HG03064 (cell line): ENCODE data around the gene MEGF9.
A peak's percentile ranks its signal among the peaks of the same experiment; 100 is the strongest.

ENCODE experiments used
- ATAC-seq: cut with Tn5 transposase; IDR thresholded peaks from one replicate; pipeline ENCODE4 v1.9.1; 2021; ENCODE audit warnings: low read depth; ENCODE audit not compliant: unreplicated experiment

The MEGF9 gene

DNA sequence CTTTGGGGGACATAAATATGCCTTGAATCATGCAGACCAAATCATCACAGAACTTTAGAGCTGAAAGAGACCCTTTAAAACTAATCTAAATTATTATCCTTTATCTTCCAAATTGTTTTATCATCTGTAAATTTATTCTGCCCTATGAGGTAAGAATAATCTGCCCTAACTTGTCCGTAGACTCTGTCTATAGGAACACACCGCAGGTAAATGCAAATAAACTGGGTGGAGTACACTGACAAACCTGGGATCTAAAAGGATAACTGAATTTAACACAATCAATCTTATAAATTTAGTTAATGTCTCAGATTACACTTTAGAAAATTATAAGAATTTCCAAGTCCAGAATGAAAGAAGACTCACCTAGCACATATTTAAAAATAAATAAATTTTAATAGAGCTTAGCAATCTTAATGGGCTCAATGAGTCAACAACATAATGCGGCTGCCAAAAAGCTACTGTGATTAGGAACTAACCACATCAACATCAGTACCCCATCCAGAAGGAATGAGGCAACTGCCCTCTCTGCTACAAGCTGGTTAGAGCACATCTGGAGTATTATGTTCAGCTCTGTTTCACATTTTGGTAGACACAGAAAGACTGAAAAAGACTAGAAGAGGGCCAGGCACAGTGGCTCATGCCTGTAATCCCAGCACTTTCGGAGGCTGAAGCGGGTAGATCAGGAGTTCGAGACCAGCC is 5.6 kb downstream of the MEGF9 start:
- no peak for ATAC-seq

DNA sequence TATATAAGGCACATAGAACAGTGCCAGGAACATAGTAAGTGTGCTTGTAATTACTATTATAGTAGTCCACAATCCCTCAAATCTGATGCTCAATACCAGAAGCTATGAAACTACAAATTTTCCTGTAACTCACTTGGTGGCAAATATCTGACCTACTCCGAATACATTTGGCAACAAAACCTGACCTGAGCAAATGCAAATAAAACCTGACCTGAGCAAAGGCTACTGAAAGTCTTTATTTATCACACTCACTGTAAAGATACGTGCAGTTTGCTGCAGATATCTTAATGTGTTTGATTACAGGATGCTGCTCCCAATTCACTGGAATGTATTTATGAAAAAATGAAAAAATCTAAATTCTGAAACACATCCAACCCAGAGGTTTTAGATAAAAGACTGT is 7.1 kb downstream of the MEGF9 start:
- no peak for ATAC-seq

DNA sequence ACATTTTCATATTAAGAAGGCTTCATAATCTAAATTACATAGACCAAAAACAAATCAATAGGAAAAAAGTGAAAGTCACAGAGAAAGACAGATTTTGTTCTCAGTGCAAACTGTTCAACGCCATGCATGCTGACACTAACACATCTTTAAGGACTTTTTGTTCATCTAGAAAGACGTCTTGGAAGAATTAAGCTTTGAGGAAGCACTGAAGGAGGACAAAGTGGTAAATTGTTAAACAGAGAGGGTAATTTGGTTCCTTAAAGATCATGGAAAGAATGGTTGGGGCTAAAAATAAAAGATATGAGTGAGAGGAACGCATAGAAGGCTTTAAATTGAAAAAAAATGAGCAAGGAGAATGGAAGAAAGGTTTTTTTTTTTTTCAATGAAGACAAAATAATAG is 9.1 kb downstream of the MEGF9 start:
- no peak for ATAC-seq

DNA sequence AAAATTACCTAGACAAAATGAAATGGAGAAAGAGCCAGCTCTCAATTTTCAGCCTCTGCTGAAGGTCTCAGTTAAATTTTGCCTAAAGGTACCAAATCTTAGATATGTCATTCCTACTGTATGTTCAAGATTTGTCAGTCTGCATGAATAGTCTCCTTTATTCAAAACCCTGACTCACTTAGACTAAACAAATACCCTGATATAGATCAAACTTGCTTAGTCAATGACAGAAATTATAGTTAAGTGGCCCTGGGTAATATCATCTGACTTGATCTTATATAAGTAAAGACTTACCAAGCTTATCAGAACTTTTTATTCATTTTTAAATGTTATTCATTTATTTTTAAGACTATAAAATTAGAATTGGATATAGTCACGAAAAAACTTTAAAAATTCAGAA is 12.2 kb downstream of the MEGF9 start:
- no peak for ATAC-seq

DNA sequence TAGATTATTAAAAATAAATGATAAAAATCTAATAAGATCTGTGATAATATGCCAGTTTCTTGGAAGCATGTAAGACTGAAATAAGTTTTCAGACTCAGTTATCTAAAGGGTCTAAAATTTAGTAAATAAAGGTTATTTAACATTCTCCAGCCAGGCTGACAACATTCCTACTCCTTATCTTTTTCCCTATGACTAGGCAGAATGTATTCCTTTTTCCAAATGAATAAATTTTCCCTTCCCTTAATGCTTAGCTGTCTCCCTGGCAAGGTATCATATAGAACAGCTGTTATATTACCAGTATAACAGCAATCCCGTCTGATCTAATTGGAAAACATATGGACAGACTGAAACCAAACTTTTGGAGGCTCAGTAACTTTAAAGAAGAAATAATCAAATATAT is 13.0 kb downstream of the MEGF9 start:
- no peak for ATAC-seq

DNA sequence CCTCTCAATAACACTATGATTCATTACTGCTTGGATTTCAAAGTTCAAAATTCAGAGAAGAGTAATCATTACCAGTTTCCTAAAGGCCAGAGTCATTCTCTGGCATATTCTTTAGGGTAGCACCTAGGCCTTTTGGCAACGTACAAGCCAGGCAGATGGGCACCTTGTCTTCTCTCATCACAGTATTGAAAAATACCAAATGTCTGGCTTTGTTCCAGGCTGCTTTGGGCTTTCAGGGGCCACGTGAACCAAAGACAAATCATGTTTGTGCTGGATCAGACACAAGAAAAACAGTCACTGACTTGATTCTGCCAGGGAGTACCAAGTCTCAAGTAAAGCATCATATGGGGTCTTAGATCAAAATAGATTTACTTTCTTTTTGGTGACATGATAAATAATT is 15.5 kb downstream of the MEGF9 start:
- ATAC-seq = no peak

DNA sequence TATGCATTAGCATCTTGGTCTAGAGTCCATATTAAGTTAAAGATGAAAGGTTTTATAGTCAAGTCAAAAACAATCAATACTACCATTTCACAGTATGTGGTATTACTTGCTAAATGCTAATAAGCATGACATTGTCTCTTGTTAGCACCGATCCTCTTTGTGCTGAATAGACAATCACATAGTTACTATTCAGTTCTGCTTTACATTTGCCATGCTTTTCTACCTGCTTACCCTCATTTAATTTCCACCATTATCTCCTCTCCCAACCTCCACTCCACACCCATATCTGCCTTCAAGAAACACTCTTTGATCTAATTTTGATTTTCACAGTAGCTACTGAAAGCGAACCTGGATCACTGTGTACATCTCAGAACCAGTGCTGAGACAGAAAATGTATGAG is 16.8 kb downstream of the MEGF9 start:
- no peak for ATAC-seq

DNA sequence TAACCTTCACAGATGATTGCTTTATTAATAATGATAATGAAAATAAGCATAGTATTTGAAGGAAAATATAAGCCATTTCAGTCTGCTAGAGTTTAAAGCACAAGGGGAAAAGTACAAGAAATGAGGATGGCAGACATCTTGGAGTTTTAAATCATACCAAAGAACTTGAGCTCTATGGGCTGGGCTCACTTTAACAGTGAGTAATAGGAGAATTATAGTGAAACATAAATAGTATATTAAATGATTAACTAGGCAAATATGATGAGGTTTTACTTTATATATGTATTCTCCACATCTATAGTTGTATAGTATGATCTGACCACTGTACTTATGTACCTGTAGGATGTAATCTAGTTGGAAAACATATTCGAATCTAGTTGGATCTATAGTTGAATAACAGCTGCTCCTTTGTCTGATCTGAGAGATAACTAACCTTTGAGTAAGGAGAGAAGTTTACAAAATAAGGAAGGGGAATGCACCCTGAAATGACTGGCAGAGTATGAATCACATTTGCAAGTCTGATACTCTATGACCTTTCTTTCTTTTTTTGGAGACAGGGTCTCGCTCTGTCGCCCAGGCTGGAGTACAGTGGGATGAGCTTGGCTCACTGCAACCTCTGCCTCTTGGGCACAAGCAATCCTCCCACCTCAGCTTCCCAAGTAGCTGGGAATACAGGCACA is 17.6 kb downstream of the MEGF9 start:
- ATAC-seq = no peak

DNA sequence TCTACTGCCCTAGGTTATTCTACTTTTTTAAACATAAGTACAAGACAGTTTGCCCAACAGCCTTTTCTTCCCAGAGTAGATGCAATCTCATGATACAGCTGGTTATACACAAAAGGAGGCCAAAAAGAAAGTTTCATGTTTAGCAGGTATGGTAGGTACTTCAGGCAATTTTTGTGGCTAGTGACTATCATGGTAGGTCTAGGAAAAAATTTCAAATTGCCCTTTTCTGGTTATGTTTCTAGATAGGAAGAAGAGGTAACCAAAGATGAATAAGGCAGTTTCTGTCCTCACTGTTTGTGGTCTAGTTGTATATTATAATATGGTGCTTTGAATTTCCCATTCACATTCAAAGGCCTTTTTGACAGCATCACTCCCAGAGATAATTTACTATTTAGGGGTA is 19.7 kb downstream of the MEGF9 start:
- ATAC-seq = no peak

DNA sequence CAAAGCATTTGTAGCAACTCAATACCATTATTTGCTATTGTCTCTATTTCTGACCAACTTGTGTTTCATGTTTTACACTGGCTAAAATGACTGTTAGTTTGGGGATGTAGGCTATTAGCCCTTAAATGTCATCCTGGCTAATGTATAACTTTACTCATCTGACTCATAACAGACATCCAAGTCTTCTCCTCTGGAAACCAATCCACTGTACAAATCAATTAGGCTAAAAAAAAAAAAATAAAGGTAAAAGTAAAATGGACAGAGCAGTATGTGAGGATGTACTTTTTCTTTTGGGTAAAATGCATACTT is 20.6 kb downstream of the MEGF9 start:
- peak; percentile 64 for ATAC-seq

DNA sequence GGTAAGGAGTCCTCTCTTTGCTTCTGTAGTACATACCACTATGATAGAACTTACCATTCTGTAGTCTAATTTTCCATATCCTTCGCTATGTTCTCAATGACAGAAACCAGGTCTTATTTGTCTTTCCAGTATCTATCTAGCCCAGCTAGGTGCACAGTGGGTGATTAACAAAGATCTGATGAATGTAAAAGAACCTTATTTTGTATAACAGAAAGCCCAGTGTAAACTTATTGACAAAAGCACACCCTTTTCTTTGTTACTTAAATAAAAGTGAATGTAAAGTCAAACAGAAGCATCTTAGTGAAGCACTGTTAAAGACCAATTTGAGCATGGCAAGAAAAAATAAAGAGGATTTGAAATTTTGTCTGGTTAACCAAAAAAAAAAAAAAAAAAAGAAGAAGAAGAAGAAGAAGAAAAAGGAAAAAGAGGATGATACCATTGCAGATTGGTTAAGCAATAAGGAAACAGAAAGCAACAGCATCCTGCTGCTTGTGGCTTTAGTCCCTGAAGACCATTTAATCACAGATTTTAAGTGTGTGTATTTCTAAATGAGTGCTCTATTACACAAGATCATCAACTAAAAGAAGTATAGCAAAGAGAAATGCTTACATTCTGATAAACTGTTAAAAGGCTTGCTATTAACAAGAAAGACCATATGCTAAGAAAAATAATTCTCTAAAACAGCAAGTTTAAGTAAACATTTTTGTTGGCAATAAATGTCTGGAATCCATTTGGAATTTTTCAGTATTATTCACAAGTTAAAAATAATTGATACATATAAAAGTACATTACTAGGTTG is 21.2 kb downstream of the MEGF9 start:
- peak; percentile 55 for ATAC-seq

DNA sequence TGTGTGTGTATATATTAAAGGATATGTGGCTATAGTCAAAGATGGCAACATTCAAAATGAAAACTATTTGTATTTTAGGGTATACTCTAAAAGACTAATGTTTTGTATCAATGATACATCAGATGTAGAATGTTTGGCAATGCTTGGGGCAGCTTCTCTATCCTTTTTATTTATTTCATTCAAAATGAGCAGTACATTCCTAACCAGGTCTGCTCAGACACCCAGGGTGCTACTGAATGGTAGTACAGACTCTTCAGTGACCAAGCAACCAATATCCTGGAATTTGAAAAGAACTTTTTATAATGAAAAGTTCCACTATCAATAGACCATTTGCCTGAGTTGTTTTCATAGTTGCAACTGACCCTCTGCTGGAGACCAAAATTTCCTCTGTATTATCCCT is 23.9 kb downstream of the MEGF9 start:
- ATAC-seq = no peak

DNA sequence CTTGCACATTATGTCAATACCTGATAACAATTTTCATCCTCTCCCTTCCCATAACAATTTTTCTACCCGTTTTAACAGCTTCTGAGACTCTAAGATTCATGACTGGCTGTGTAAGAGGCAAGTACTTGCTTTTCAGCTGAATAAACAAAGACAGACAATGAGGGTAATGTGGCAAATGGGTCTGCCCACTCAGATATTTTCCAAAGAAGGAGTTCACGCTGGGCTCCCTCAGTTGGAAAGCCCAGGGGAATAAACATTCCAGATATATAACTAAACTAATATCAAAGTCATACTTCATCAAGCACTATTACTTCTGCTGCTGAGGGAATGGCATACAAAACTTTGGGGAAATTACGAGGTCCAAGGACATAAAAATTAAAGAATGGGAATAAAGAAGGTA is 24.4 kb downstream of the MEGF9 start:
- no peak for ATAC-seq

DNA sequence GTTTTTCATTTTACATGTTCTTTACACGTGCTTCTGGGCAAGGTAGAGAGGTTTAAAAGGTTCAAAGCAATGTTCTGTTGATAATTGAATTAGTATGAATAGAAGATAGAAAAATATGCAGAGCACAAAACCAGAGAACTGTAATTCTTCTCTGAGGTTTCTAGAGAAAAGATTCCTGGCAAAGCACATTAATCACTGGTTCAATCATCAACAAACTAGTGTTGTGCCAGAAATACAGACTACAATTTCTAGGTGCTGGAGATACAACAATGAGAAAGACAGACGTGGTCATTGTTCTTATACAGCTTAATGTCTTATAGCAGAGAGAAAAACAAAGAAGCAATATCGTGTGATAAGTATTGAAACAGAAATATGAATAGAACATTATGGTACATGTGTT is 25.5 kb downstream of the MEGF9 start:
- ATAC-seq = no peak

DNA sequence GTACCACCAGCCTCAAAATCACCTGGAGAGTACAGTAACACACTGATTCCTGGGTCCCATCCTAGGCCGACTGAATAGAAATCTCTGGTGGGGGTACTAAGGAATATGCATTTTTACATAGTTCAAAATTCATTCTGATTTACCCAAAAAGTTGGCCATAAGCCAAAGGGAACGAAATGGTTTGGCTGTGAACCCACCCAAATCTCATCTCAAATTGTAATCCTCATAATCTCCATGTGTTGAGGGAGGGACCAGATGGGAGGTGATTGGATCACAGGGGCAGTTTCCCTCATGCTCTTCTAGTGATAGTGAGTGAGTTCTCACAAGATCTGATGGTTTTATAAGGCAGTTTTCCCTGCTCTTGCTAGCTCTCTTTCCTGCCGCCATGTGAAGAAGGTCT is 31.1 kb downstream of the MEGF9 start:
- no peak for ATAC-seq

DNA sequence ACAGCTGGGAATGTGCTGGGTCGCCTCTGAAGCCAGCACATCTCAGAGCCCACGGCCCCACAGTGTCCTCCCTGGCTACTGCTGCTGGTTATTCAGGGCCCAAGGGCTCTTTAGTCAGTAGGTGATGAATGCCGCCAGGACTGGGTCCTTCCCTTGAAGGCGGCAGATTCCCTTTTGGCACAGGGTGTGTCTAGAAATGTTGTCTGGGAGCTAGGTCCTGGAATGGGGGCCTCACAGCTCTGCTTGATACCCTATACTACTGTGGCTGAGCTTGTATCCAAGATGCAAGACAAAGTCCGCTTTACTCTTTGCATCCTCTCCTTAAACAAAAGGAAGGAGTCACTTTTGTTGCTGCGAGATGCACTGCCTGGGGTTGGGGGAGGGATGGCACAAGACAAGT is 33.1 kb downstream of the MEGF9 start:
- ATAC-seq = no peak

DNA sequence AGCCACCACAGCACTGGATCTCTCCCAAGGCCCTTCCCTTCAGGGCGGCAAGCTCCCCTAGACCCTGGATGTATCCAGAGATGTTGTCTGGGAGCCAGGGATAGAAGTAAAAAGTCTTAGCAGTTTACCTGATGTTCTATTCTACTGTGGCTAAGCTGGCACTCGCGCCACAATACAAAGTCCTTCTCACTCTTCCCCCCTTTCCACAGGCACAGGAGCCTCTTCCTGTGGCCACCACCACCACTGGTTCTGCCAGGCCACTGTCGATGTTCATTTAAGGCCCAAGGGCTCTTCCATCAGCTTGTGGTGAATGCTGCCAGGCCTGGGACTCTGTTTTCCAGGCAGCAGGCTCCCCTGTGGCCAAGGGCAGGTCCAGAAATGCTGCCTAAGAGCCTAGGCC is 33.7 kb downstream of the MEGF9 start:
- ATAC-seq = no peak

DNA sequence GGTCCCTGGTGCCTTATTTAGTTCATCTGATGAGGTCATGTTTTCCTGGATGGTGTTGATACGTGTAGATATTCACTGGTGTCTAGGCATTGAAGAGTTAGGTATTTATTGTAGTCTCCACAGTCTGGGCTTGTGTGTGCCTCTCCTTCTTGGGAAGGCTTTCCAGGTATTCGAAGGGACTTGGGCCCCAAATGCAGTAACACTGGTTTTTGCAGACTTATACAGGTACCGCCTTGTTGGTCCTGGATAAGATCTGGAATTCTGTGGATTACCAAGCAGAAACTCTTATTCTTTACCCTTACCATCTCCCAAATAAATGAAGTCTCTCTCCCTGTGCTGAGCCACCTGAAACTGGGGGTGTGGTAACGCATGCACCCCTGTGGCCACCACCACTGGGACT is 34.1 kb downstream of the MEGF9 start:
- ATAC-seq = no peak

DNA sequence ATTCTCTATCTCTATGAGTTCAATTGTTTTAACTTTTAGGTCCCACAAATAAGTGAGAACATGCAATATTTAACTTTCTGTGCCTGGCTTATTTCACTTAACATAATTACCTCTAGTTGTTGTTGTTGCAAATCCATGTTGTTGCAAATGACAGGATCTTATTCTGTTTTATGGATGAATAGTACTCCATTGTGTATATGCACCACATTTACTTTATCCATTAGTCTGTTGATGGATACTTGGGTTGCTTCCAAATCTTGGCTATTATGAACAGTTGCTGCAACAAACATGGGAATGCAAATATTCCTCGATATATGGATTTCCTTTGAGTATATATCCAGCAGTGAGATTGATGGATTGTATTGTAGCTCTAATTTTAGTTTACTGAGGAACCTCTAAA is 36.3 kb downstream of the MEGF9 start:
- no peak for ATAC-seq

DNA sequence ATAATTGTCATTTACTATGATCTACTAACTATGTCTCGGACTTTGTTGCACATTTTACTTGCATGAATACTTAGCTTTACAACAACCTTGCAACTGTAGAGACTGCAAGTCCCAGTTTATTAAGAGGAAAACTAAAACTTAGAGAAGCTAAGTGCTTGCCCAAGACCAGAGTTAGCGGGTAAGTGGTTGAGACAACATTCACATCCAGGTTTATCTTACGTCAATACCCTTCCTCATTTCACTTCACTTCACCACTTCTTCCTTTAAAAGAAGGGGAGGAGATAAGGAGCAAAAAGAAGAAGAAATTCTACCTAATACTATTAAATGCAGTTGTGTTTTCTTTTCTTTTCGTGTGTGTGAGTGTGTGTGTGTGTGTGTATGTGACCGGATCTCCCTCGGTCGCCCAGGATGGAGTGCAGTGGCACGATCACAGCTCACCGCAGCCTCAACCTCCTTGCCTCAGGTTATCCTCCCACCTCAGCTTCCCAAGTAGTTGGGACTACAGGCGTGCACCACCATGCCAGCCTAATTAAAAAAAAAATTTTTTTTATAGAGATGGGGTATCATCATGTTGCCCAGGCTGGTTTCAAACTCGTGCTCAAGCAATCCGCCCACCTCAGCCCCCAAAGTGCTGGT is 37.4 kb downstream of the MEGF9 start:
- ATAC-seq = no peak

DNA sequence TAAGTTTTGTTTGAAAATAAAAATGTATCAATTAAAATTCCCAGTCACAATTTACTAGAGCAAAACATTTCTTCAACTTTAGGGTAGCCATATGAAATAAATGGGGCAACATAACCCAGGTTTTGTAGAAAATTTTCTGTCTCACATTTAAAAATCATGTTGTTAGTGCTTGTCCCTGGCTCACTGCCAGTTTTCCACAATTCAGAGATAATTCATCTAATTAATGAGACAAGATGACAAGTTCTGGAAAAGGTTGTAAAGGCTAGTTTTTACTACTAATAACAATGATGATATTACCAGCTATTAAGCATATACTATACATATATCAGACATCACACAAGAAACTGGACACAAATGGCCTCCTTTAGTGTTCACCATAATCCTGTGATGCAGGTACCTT is 45.9 kb downstream of the MEGF9 start:
- no peak for ATAC-seq

DNA sequence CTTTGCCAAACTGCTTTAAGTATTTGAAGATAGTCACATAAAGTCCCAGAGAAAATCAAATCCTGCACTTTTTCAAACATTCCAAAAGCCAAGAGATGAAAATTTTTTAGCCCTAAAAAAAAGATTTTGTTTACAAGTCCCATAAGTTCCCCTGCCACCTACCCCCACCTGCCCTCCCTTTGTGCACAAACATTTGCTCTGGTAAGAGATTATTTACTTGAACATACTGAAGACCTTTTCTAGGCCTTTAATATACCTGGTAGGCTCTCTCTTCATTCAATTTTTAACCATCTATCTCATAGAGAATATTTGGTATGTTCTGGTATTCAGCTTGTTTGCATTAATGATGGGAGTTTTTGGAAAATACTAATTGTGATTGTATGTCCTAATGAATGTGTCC is 50.3 kb downstream of the MEGF9 start:
- ATAC-seq = no peak
